LHCN-M2 (cell line): Measurements from ENCODE around the gene LHB. TPM values are rescaled to one million over a fixed set of nuclear protein-coding genes. Genes with fewer than 3 reads are reported as not detected.
"Not testable (repeated sequence)": the region's sequence is repeated elsewhere in the genome, so short reads cannot be mapped to it uniquely, and the experiment has no call there.

Experiments
- DNase-seq: peaks from one replicate; pipeline ENCODE4 v3.0.0-alpha.2; 2012; ENCODE audit warnings: low read depth
- total RNA-seq: library from RNA; depleted of rRNA; stranded (reverse); fragments of >200 nt; gene quantifications from 2 replicates; pipeline ENCODE4 v1.2.3, GENCODE V29; 2014

Gene LHB
- total RNA-seq, 1 experiment from 2014 or later = not detected

DNA sequence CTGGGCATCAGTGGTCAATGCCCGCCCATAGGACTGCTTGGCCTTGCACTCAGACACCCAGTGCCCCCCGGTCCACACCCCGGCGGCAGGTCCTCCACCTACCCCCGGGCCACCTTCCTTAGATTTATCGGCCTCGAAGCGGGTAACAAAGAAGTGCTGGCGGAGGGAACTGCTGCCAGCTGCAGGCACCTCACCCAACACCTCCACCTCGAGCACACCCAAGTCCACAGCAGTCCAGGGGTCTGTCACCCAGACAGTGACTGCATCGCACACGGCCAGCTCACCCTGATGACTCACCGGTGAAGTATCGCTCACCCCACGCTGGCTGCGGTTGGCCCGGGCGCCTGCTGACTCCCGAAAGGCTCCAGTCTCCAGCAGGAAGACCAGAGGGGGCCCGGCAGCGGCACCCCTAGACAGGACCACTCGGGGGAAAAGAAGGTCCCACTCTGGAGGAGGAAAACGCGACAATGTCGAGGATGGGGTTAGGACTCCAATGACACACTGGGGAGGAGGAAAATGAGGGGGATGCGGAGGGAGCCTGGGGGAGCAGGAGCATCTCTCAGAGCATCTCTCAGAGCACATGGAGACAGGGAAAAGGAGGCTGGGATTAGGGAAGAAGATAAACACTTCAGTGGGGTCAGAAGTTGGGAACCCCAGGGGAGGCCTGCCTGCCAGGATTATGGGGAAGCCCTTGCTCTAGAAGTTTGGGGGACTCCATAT, 21.8 kb upstream of the LHB start:
- peak; percentile 74 for DNase-seq

DNA sequence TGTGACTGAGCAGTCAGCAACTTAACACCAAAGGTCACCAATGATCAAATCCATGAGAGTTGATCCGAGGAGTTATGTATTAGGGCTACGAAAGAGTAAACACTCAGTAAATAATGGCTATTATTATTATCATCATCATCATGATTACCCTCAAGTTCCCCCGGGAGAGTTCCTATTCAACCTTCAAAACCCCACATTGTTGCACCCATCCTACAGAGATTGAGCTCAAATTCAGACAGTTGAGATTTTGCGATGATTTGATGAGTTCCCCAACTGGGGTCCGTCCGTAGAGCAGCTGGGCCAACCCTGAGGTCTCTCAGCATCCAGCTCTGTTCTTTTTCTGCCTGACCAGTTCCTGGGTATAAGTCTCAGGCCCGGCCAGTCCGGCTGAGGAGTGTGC, 21.2 kb upstream of the LHB start:
- DNase-seq = not testable (repeated sequence)

DNA sequence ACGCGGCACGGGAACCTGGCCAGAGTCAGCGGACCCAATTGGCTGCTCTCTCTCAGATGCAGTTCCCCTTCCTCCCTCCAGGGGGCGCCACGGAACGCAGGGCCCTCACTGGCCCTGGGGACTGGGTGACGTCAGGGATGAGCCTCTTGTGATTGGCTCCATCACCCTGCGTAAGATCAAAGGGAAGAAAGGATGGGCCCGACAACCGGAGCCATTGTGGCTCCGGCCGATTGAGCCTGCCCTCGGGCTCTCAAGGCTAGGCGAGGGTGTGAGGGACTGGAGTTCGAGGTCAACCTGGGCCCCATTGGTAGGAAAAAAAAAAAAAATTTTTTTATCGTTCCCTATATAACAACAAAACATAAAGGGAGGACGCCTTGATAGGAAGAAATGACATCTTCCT, 19.9 kb upstream of the LHB start, which contains the start of gene CGB1:
Gene CGB1 (minus strand): TSS at position 81 of the 400 bp plus-strand sequence. CDS start 184 bp downstream, outside the sequence.
- DNase-seq = not testable (repeated sequence)

DNA sequence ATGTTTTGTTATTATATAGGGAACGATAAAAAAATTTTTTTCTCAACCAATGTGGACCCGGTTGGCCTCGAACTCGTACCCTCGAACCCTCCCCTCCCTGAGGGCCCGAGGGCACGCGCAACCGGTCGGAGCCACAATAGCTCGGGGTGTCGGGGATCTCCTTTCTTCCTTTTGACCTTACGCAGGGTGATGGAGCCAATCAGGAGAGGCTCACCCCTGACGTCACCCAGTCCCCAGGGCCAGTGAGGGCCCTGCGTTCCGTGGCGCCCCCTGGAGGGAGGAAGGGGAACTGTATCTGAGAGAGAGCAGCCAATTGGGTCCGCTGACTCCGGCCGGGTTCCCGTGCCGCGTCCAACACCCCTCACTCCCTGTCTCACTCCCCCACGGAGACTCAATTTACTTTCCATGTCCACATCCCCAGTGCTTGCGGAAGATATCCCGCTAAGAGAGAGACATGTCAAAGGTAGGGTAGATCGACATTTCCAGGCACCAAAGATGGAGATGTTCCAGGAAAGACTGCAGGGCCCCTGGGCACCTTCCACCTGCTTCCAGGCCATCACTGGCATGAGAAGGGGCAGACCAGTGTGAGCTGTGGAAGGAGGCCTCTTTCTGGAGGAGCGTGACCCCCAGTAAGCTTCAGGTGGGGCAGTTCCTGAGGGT, 14.9 kb upstream of the LHB start, which contains the start of gene CGB2:
Gene CGB2 (plus strand): TSS at position 249 of the 660 bp plus-strand sequence. CDS start 206 bp downstream, at position 455.
- not testable (repeated sequence) for DNase-seq

DNA sequence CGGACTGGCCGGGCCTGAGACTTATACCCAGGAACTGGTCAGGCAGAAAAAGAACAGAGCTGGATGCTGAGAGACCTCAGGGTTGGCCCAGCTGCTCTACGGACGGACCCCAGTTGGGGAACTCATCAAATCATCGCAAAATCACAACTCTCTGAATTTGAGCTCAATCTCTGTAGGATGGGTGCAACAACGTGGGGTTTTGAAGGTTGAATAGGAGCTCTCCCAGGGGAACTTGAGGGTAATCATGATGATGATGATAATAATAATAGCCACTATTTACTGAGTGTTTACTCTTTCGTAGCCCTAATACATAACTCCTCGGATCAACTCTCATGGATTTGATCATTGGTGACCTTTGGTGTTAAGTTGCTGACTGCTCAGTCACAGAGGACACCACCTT, 13.4 kb upstream of the LHB start:
- not testable (repeated sequence) for DNase-seq

DNA sequence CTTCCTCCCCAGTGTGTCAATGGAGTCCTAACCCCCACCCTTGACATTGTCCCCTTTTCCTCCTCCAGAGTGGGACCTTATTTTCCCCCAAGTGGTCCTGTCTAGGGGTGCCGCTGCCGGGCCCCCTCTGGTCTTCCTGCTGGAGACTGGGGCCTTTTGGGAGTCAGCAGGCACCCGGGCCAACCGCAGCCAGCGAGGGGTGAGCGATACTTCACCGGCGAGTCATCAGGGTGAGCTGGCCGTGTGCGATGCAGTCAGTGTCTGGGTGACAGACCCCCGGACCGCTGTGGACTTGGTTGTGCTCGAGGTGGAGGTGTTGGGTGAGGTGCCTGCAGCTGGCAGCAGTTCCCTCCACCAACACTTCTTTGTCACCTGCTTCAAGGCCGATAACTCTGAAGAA, 12.9 kb upstream of the LHB start:
- not testable (repeated sequence) for DNase-seq

DNA sequence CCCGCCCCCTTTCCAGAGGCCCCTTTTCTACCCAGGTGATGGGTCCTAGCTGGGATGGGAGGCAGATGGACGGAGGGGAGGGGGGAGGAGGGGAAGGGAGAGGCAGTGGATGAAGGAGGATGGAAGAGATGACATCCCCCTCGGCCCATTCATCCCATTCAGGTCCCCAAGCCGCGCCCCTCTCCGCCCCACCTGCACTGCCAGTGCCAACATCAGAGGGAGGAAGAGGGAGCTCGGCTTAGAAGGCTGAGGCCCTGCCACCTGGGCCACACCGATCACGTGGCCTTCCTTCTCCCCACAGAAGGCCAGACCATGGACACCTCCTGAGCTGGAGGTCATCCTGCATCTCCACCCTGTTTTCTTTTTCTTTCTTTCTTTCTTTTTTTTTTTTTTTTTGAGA, 11.8 kb upstream of the LHB start:
- DNase-seq = not testable (repeated sequence)

DNA sequence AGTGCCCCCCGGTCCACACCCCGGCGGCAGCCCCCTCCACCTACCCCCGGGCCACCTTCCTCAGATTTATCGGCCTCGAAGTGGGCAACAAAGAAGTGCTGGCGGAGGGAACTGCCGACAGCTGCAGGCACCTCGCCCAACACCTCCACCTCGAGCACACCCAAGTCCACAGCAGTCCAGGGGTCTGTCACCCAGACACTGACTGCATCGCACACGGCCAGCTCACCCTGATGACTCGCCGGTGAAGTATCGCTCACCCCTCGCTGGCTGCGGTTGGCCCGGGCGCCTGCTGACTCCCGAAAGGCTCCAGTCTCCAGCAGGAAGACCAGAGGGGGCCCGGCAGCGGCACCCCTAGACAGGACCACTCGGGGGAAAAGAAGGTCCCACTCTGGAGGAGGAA, 8.7 kb upstream of the LHB start:
- DNase-seq = not testable (repeated sequence)

DNA sequence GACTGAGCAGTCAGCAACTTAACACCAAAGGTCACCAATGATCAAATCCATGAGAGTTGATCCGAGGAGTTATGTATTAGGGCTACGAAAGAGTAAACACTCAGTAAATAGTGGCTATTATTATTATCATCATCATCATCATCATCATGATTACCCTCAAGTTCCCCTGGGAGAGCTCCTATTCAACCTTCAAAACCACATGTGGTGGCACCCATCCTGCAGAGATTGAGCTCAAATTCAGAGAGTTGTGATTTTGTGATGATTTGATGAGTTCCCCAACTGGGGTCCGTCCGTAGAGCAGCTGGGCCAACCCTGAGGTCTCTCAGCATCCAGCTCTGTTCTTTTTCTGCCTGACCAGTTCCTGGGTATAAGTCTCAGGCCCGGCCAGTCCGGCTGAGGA, 8.2 kb upstream of the LHB start:
- not testable (repeated sequence) for DNase-seq

DNA sequence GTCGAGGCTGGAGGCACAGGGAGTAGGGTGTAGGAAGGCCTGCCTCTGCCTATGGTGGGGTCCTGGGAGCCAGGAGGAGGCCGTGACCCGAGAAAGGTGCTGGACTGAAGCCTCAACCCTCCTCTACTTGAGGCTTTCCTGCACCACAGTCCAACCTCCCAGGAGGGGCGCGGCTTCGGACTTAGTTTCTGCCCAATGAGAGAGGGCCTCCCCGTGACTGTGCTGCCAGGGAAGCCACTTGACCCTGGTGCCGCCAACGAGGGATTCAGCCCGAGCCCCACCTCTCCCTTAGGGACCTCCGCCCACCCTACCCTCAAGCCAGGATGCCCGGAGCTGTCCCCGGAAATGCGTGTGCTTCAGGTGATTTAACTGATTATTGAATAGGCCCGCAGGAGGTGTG, 7.3 kb upstream of the LHB start, which contains the start of gene CGB3:
Gene CGB3 (minus strand): TSS at position 101 of the 400 bp plus-strand sequence. CDS start 362 bp downstream, outside the sequence.
- DNase-seq = not testable (repeated sequence)

DNA sequence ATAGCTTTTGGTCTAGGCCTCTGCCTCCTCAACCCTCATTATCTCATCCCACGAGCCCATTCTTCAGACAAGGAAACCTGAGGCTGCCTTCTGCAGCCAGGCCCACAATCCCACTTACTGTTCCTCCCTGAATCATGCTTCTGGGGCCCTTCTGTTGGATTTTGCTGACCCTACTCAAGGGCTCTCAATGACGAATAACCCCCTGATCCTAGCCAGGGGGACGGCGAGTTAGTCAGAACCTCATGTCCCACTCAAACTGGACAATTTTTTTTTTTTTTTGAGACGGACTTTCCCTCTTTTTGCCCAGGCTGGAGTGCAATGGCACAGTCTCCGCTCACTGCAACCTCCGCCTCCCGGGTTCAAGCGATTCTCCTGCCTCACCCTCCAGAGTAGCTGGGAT, 5.2 kb upstream of the LHB start:
- no peak for DNase-seq

DNA sequence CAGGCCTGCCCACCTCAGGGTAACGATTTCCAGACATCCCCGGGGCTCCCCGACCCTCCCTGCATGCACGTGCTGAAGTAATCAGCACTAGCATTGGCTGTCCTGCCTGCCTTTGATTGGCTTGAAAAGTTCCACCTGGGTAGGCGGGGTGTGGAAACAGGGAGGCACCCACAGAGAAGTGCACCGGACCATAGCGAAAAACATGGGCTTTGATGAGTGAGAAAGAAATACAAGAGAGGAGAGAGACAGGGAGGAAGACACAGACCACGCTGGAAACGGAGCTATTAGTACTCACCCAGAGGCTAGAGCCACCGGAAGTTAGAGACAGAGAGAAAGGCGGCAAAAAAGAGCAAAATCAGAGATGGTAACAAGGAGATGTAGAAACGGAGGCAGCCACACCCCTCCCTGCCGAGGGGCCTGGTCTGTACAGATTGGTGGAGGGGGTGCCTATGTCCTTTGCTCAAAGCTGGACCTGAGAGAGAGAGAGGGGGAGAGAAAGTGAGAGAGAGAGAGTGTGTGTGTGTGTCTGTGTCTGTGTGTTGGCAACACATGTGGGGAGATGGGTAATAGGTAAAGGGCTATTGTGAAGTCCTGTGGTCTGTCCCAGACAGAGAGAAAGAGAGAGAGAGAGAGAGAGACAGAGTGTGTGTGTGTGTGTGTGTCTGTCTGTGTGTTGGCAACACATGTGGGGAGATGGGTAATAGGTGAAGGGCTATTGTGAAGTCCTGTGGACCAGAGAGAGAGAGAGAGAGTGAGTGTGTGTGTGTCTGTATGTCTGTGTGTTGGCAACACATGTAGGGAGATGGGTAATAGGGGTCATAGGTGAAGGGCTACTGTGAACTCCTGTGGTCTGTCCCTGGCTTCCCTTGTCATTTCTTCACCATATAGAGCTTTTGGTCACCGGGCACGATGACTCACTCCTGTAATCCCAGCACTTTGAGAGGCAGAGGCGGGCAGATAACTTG, 4.3 kb upstream of the LHB start:
- DNase-seq = peak; percentile 73

DNA sequence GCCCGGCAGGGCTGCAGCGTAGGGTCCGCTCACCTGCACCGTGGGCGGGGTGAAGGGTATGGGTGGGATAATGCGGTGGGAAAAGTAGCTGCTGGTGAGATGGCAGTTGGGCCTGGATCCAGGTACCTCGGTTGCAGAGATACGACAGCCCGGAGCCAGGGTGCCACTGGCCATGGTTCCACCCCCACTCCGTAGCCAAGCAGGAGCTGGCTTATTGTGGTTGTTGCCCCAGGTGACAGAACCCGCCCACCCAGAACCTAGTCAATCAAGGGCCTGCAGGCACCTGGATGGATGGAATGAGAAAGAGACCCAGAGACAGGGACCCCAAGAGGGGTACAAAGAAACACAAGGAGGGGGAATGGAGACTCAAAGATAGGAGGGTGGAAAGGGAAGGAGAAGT, 3.5 kb upstream of the LHB start:
- DNase-seq = no peak

DNA sequence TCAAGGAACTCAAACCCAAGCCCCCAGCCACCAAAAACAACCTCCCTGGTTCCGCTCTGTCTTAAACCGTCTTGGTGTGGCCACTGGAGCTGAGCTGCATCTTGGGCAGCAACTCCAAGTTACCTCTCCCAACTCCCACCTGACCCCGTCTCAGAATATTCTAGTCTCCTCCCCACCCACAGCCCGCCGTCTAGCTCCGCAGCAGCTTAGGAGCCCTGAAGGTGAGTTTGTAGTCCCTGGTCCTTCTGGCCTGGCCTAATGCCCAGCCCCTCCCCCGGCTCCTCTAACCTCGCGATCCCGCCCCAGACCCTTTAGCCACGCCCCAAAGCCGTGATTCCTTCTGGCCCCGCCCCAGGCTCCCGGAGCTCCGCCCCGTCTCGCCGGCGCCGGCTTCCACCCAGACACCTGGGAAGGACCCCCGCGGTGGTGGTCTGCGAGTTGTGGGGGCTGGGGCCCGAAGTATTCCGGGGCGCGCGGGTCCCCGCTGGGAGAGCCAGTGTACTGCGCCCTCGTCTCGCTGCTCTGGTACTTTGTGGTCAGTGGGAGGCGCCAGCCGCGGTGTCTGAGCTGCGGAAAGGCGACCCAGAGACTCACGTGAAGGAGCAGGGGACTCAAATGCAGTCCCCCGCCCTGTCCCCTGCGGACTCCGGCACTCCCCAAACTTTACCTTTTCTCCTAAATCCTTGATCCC, 2.5 kb upstream of the LHB start:
- DNase-seq = no peak

DNA sequence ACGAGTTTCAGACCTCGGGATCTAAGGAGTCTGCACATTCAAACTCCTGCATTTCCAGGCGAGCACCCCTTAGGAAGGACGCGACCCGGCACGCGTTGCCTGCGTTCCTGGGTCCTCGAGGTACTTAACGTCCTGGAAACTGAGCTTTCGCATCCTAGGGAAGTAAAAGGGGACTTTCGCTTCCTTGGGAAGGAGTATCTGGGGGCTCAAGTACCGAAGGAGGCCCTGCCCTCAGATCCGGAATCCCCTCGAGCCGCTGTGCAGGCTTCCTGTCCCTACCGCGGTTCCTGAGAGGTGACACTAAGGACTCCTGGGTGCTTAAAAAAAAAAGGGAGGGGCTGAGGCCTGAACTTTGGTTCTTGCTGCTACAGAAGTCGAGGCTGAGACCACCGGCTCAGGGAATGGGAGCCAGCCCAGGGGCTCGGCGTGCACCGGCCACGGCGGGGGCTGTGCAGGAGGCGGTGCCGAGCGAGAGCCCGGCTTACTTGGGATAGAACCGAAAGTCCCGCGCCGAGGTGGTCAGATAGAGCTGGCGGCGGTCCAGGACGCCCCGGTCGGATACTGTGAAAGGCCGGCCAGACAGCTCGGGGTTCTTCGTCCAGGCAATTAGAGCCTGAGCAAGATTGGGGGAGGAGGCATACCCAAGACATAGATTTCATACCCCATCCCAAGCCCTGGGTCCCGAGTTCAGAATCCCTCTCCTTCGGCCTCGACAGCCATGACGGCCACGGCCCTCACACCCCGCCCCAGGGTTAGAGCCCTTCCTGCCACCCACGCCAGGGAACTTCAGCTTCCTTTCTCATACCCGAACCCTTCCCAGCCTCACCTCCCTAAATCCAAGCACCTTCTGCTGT, 1.7 kb upstream of the LHB start:
- DNase-seq = not testable (repeated sequence)

DNA sequence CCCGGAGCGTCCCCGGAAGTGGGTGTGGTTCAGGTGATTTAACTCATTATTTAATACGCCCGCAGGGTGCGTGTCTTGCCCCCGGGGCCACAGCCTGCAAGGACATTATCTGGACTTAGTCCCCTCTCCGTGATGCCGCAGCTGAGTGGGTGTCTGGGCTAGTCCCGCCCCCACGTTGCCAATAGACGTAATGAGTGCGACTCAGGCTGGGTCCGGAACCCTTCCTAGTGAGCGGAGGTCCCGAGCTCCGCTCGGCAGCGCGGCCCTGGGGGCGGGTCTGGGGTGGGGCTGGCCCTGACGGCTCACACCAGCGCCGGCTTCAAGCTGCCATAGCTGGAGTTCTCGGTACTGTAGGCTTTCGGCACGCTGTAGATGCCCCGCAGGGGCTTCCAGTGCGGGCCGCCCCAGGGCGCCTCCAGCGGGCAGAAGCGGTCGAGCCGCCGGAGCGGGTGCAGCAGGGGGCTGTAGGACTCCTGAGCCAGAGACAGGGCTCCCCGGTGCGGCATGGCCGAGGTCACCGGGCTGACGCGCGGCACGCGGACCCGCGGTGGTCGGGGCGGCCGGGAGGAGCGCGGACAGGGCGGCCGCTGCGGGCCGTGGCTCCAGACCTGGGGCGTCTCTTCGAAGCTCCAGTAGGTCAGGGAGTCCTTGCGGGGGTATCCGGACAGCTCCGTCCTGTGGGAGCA, 918 bp upstream of the LHB start:
- peak; percentile 60 for DNase-seq

DNA sequence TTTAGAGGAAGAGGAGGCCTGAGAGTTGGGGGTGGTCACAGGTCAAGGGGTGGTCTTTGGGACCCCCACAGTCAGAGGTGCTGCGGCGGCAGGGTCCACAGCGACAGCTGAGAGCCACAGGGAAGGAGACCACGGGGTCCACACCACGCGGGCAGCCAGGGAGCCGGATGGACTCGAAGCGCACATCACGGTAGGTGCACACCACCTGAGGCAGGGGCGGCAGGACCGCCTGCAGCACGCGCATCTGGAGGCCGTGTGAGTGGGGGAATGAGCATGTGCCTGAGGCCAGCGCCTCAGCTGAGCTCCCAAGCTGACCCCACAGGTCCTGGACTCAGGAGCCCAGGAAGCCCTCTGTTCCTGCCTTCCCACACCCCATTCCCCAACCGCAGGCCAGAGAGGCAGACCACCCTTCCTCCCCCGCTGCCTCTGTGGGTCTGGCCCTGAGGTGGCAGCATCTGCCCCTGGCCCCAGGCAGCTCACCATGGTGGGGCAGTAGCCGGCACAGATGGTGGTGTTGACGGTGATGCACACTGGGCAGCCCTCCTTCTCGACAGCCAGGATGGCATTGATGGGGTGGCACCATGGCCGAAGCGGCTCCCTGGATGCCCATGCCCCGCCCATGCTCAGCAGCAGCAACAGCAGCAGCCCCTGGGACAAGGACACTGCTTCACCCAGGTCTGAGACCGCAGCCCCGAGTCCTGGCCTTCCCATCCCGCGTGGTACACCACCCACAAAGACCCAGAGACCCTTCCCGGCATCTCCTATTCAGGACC, 638 bp downstream of the LHB start:
- no peak for DNase-seq

DNA sequence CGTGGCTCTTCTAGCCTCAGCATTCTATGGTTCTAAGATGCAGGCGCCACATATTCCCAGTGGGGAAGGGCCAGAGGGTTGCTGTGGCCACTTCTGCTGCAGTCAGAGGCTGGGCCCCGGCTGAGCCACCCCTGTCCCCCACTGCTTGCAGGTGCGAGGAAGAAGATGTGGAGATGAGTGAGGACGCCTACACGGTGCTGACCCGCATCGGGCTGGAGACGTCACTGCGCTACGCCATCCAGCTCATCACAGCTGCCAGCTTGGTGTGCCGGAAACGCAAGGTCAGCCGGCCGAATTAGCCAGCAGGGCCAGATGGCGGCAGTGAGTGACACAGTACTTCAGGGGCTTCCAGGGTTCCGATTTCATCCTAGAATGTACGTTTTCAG, 2.0 kb downstream of the LHB start:
- DNase-seq = no peak
